Brain pericyte (primary cell): ENCODE measurements around the gene TOM1.
A peak's percentile ranks its signal among the peaks of the same experiment; 100 is the strongest.
"Not testable (repeated sequence)": the region's sequence is repeated elsewhere in the genome, so short reads cannot be mapped to it uniquely, and the experiment has no call there.

Experiments
- DNase-seq: peaks from one replicate; pipeline ENCODE4 v3.0.0-alpha.2; 2012; ENCODE audit warnings: low read depth, low spot score

Gene TOM1

GRCh38 chr22:35394810-35395563 lies 95.3 kb downstream of the TOM1 start:
- DNase-seq: no peak

DNA sequence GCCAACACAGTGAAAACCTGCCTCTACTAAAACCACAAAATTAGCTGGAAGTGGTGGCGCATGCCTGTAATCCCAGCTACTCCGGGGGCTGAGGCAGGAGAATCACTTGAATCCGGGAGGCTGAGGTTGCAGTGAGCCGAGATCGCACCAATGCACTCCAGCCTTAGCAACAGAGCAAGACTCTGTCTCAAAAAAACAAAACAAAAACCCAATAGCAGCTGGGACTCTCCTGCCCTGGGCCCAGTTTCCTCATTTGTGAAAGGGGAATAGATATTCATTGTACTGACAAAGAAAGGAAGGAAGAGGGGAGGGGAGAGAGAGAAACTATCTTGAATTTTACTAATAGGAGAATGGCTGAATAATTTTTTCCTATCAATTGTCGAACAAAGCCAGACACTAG lies 96.9 kb downstream of the TOM1 start:
- not testable (repeated sequence) for DNase-seq

DNA sequence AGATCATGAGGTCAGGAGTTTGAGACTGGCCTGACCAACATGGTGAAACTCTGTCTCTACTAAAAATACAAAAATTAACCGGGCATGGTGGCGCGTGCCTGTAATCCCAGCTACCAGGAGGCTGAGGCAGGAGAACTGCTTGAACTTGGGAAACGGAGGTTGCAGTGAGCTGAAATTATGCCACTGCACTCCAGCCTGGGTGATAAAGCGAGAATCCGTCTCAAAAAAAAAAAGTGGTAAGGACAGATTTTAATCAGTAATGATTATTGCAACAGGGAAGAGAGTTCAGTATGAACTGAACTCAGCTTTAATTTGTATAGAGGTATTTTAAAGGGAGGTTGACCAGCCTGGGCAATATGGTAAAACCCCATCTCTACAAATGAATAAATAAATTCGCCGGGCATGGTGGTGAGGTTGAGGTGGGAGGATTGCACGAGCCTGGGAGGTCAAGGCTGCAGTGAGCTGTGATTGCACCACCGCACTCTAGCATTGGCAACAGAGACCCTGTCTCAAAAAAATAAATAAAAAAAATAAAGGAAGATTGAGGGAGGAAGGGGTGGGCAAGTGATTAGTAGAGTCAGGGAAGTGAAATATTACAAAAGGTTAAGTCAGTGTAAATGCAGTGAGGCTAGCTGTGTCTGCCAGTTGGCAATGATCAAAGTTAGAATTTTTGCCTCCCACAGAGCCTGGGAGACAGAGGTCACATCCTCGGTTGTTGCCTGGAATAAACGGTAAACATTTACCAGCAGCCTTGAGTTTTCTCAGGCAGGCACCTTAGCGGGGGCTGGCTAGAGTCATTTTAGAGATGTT lies 97.6 kb downstream of the TOM1 start:
- peak; percentile 59 for DNase-seq
